ENCODE results near the gene TMEM234. TPM values are rescaled to one million over a fixed set of nuclear protein-coding genes. Genes with fewer than 3 reads are reported as not detected.

Gene TMEM234
- total and polyA plus RNA-seq, 7 donors = 4.4 to 23.1 (median 7.2) TPM

- TF ChIP-seq CTCF (IDR thresholded peaks at IDR 0.05) = no peak
- no peak for TF ChIP-seq POLR2AphosphoS5 (IDR thresholded peaks at IDR 0.05)
- peak; percentile 65 for DNase-seq
- intact Hi-C loops (cut with DNase I) = loop anchor here (1.0 kb wide), 1 partner anchor 17 kb away; the partner anchor contains the start of genes EIF3I and TMEM234
Measured at GRCh38 chr1:32239790-32240139, 17.6 kb upstream of the TMEM234 start.

GRCh38 chr1:32239337-32239736 lies 17.2 kb upstream of the TMEM234 start:
- 25 to 60% methylated on average over 4 of the region's 4 CpGs for WGBS, 2 donors
- Histone ChIP-seq H3K9me3 (no peaks in the 10 kb centered on the region), H3K4me1 (peaks cover 0 to 32% (median 18%) of the 10 kb centered on the region in 4 donors), H3K27ac (peak overlapping the region; percentile 75 to 91 (median 80)), H3K27me3 (no peaks in the 10 kb centered on the region), H3K4me3 (no peak overlapping the region), H3K36me3 (peaks cover 0 to 5% (median 0%) of the 10 kb centered on the region in 4 donors)
- no peak for DNase-seq
- intact Hi-C loops (cut with DNase I) = no loop called here
- TF ChIP-seq POLR2AphosphoS5 (IDR thresholded peaks at IDR 0.05) = no peak
- TF ChIP-seq EP300 (IDR thresholded peaks at IDR 0.05) = no peak
- TF ChIP-seq POLR2A (IDR thresholded peaks at IDR 0.05) = no peak
- no peak for TF ChIP-seq CTCF (IDR thresholded peaks at IDR 0.05)

More at GRCh38 chr1:32239790-32240139, 17.6 kb upstream of the TMEM234 start:
- peak overlapping the region; percentile 75 to 91 (median 80) for H3K27ac ChIP-seq
- H3K9me3 ChIP-seq = no peaks in the 10 kb centered on the region
- 49 to 77% methylated on average over 20 of the region's 20 CpGs for whole genome bisulfite sequencing, 2 donors
- H3K27me3 ChIP-seq = no peaks in the 10 kb centered on the region
- H3K4me1 ChIP-seq = peaks cover 0 to 32% (median 18%) of the 10 kb centered on the region in 4 donors
- H3K36me3 ChIP-seq = peaks cover 0 to under 1% (median 0%) of the 10 kb centered on the region in 4 donors
- H3K4me3 ChIP-seq = peak overlapping the region; percentile 57 to 64 (median 63)

- DNase-seq = no peak
- TF ChIP-seq POLR2AphosphoS5 (IDR thresholded peaks at IDR 0.05) (no peak), POLR2A (IDR thresholded peaks at IDR 0.05) (no peak), EP300 (IDR thresholded peaks at IDR 0.05) (no peak), CTCF (IDR thresholded peaks at IDR 0.05) (no peak)
- peaks cover 3 to 33% (median 15%) of the 10 kb centered on the region in 4 donors for H3K36me3 ChIP-seq
- WGBS, 2 donors = 91 to 92% methylated on average over 7 of the region's 7 CpGs
- intact Hi-C loops (cut with DNase I) = no loop called here
- H3K27ac ChIP-seq = no peak overlapping the region
- no peak overlapping the region for H3K4me3 ChIP-seq
- H3K4me1 ChIP-seq = peaks cover 0 to 2% (median 1%) of the 10 kb centered on the region in 4 donors
- H3K27me3 ChIP-seq = no peaks in the 10 kb centered on the region
- no peaks in the 10 kb centered on the region for H3K9me3 ChIP-seq
Measured at GRCh38 chr1:32234792-32235191, 12.6 kb upstream of the TMEM234 start.

GRCh38 chr1:32232558-32233304 lies 10.6 kb upstream of the TMEM234 start:
- H3K36me3 ChIP-seq = peaks cover 18 to 54% (median 32%) of the 10 kb centered on the region in 4 donors
- 85 to 91% methylated on average over 8 of the region's 8 CpGs for WGBS, 2 donors
- DNase-seq = no peak
- no peaks in the 10 kb centered on the region for H3K9me3 ChIP-seq
- no peaks in the 10 kb centered on the region for H3K27me3 ChIP-seq
- no peak overlapping the region for H3K27ac ChIP-seq
- intact Hi-C loops (cut with DNase I) = no loop called here
- TF ChIP-seq POLR2AphosphoS5 (IDR thresholded peaks at IDR 0.05) (no peak), CTCF (IDR thresholded peaks at IDR 0.05) (no peak), POLR2A (IDR thresholded peaks at IDR 0.05) (no peak), EP300 (IDR thresholded peaks at IDR 0.05) (no peak)
- no peaks in the 10 kb centered on the region for H3K4me1 ChIP-seq
- no peak overlapping the region for H3K4me3 ChIP-seq
